GM10248 (cell line): Measurements from ENCODE around the gene UBASH3B.
A peak's percentile ranks its signal among the peaks of the same experiment; 100 is the strongest.

Experiments used
- CTCF ChIA-PET: fragments of 300-600 bp; sonication (Branson Sonifier 250); formaldehyde crosslinking; extraction: SDS; loops from one replicate; lab custom pipeline; 2021; ENCODE audit warnings: antibody characterized with exemption; lab: Yijun Ruan, JAX
- POLR2A ChIA-PET: fragments of 350-650 bp; sonication (Branson Sonifier 250); formaldehyde crosslinking; extraction: SDS; loops from one replicate; lab custom pipeline; 2020; ENCODE audit warnings: antibody characterized with exemption; lab: Yijun Ruan, JAX
- DNase-seq: peaks from one replicate; pipeline ENCODE4 v3.0.0; 2012; ENCODE audit errors: extremely low spot score
- CTCF ChIP-seq: IDR thresholded peaks from 2 replicates; pipeline ENCODE4 v1.5.1; 2012; ENCODE audit warnings: mild to moderate bottlenecking, low read depth; ENCODE audit errors: extremely low read depth, missing control alignments, control extremely low read depth

Gene UBASH3B

GRCh38 chr11:122813894-122814270 lies 158.4 kb downstream of the UBASH3B start:
- CTCF ChIA-PET: interaction anchor here (1.0 to 5.2 kb wide), 12 partner anchors 9 to 240 kb away, joined by 3 to 38 read pairs (median 6); no protein-coding TSS in a partner anchor

GRCh38 chr11:122814401-122814800 lies 158.9 kb downstream of the UBASH3B start:
- DNase-seq: no peak
- POLR2A ChIA-PET: no interaction called here
- CTCF ChIA-PET: interaction anchor here (0.8 to 5.2 kb wide), 14 partner anchors 9 to 240 kb away, joined by 3 to 38 read pairs (median 5); no protein-coding TSS in a partner anchor

More at GRCh38 chr11:122813894-122814270, 158.4 kb downstream of the UBASH3B start:
- no peak for TF ChIP-seq CTCF
- no peak for DNase-seq
- POLR2A ChIA-PET: no interaction called here

GRCh38 chr11:122815900-122816299 lies 160.4 kb downstream of the UBASH3B start:
- CTCF ChIA-PET: interaction anchor here (1.2 to 5.2 kb wide), 2 partner anchors 37 to 207 kb away, joined by 3 to 38 read pairs; no protein-coding TSS in a partner anchor
- no peak for TF ChIP-seq CTCF
- POLR2A ChIA-PET: no interaction called here
- DNase-seq: no peak

More at GRCh38 chr11:122814401-122814800, 158.9 kb downstream of the UBASH3B start:
- peak; percentile 34 for TF ChIP-seq CTCF

DNA sequence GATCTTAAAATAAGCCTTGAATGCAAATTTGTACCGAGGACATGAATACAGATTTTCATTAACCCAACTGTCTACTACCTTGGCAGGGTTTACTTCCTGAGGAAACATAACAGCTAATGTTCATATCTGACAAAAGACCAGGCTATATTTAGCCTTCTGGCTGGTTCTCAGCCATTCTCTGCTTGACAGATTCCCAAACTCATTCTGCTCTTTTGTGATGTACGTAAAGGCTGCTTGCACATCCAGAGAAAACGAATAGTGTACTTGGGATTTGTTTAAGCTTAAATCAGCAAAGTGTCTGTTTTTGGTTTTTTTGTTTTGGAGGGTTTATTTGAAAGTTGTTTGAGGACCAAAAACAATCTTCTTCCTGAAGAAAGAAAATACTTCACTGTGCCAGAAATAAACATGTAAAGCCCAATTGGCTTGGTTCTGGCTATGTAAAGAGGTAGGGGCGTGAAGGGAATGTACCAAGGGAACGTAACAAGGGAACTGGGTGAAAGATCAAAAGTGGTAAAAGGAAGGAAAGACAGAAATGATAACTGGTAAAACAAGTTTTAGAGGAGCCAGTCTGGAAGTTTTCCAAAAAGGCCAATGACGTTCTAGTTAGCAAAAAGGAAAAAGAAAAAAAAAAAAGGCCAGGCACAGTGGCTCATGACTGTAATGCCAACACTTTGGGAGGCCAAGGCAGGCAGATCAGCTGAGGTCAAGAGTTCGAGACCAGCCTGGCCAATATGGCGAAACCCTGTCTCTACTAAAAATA lies 161.4 kb downstream of the UBASH3B start:
- no peak for TF ChIP-seq CTCF
- DNase-seq: no peak
- ChIA-PET POLR2A (no interaction called here), CTCF (interaction anchor here (1.0 to 5.2 kb wide), 3 partner anchors 9 to 36 kb away, joined by 3 to 38 read pairs (median 12); no protein-coding TSS in a partner anchor)

- ChIA-PET POLR2A (no interaction called here), CTCF (interaction anchor here (2.1 to 2.9 kb wide), 3 partner anchors 13 to 33 kb away, joined by 6 to 15 read pairs (median 10); no protein-coding TSS in a partner anchor)
- no peak for DNase-seq
- TF ChIP-seq CTCF: no peak
Measured at GRCh38 chr11:122820158-122820557, 164.6 kb downstream of the UBASH3B start.

DNA sequence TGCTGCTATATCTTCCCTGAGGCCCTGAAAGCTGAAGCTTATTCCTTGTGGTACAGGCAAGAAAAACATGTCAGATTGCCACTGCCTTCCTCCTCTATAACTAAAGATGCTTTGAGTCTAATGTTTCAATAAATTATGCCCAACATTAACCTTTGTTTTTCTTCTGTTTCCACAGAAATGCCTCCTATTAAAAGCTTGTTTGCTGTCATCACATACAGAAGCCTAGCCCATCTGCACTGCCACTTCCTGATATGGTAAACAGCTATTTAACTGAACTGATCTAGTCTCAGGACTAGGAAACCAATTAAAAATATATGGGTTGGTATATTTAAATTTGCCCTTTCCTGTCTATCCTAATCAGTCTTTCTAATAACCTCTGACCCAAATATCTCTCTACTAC lies 165.6 kb downstream of the UBASH3B start:
- TF ChIP-seq CTCF: no peak
- DNase-seq: no peak
- ChIA-PET POLR2A (no interaction called here), CTCF (interaction anchor here (0.9 to 2.9 kb wide), 10 partner anchors 12 to 233 kb away, joined by 3 to 15 read pairs (median 6); partner anchors contain the start of gene CRTAM)
